ENCODE results near the gene SVIL.

GRCh38 chr10:29635711-29636144 lies 957 bp upstream of the SVIL start:
- TF ChIP-seq CTCF (conservative IDR thresholded peaks at IDR 0.05 in 1 of 2, IDR thresholded peaks at IDR 0.05 in 1 of 2; ENCODE audit: low read depth in 1 of 2, low read length in 2 of 2) (no peak), EZH2 (IDR thresholded peaks at IDR 0.05; ENCODE audit: low read length, missing control alignments) (no peak)

Measured in fibroblast of lung (primary cell).